H1 (cell line): Measurements from ENCODE around the gene KRTAP10-3. TPM values are rescaled to one million over a fixed set of nuclear protein-coding genes. Genes with fewer than 3 reads are reported as not detected.

Experiments used
- CTCF ChIA-PET: fragments of 300-600 bp; sonication (Branson Sonifier 250); formaldehyde crosslinking; loops from one replicate; lab custom pipeline; 2021; ENCODE audit not compliant: partially characterized antibody; lab: Charles Lee
- POLR2A ChIA-PET: fragments of 300-600 bp; sonication (Branson Sonifier 250); formaldehyde crosslinking; loops from one replicate; lab custom pipeline; 2021; ENCODE audit warnings: inconsistent platforms; ENCODE audit not compliant: partially characterized antibody; lab: Charles Lee
- DNase-seq, 2 experiments: peaks; one replicate each; pipeline versions ENCODE4 v3.0.0 to v3.0.0-alpha.2; 2010 to 2022; ENCODE audit warnings: low spot score in 2 of 2, low read depth in 1 of 2, mixed read lengths in 1 of 2
- FAIRE-seq: peaks from 2 replicates; lab custom pipeline; 2011; peaks lifted over from hg19 to GRCh38; lab: Jason Lieb, UNC
- H2AFZ ChIP-seq: 2 replicates; pipeline ENCODE4 v1.8.1; 2012; ENCODE audit warnings: low read length, inconsistent platforms
- H2AK5ac ChIP-seq: 2 replicates; pipeline ENCODE4 v1.6.1; 2013; ENCODE audit warnings: low read depth, low read length
- H2BK120ac ChIP-seq: replicated peaks from 2 replicates; pipeline ENCODE3; 2013; ENCODE audit warnings: low read depth, low read length, inconsistent platforms
- H2BK12ac ChIP-seq: 2 replicates; pipeline ENCODE4 v1.6.1; 2013; ENCODE audit warnings: low read depth, low read length
- H2BK15ac ChIP-seq: 2 replicates; pipeline ENCODE4 v1.6.1; 2013; ENCODE audit warnings: low read length
- H2BK20ac ChIP-seq: 2 replicates; pipeline ENCODE4 v1.6.1; 2013; ENCODE audit warnings: low read length
- H2BK5ac ChIP-seq: 2 replicates; pipeline ENCODE4 v1.6.1; 2013; ENCODE audit warnings: low read depth, low read length
- H3K14ac ChIP-seq: 2 replicates; pipeline ENCODE4 v1.6.1; 2013; ENCODE audit warnings: inconsistent platforms; ENCODE audit not compliant: insufficient read length
- H3K18ac ChIP-seq: 2 replicates; pipeline ENCODE4 v1.6.1; 2013; ENCODE audit warnings: low read length; ENCODE audit errors: extremely low read depth
- H3K23ac ChIP-seq: 2 replicates; pipeline ENCODE4 v1.6.1; 2013; ENCODE audit warnings: inconsistent platforms; ENCODE audit not compliant: insufficient read length
- H3K23me2 ChIP-seq: 2 replicates; pipeline ENCODE4 v1.6.1; 2013; ENCODE audit warnings: low read depth, low read length
- H3K27ac ChIP-seq: 2 replicates; pipeline ENCODE4 v1.6.1; 2011; ENCODE audit warnings: low read depth, low read length, inconsistent platforms
- H3K27me3 ChIP-seq, 4 experiments: replicated peaks in 1 of 4; 1 replicate in 1 of 4; 2 replicates in 3 of 4; pipeline versions ENCODE4 v1.6.1 to v1.8.1; 2011 to 2013; ENCODE audit warnings: low read length in 3 of 4, mild to moderate bottlenecking in 3 of 4, inconsistent platforms in 2 of 4, mixed read lengths in 2 of 4, moderate library complexity in 1 of 4; ENCODE audit not compliant: control insufficient read depth in 3 of 4, insufficient read depth in 3 of 4; ENCODE audit errors: extremely low read depth in 1 of 4
- H3K36me3 ChIP-seq, 4 experiments: 2 replicates each; pipeline versions ENCODE4 v1.6.1 to v1.8.1; 2011 to 2013; ENCODE audit warnings: mild to moderate bottlenecking in 4 of 4, low read length in 3 of 4, moderate library complexity in 2 of 4, control low read depth in 1 of 4, inconsistent platforms in 1 of 4; ENCODE audit not compliant: insufficient read depth in 4 of 4, control insufficient read depth in 2 of 4
- H3K4ac ChIP-seq: replicated peaks from 2 replicates; pipeline ENCODE3; 2013; ENCODE audit warnings: low read length, low read depth, mixed read lengths, inconsistent platforms; ENCODE audit not compliant: insufficient read length
- H3K4me1 ChIP-seq, 4 experiments: replicated peaks in 1 of 4; 1 replicate in 1 of 4; 2 replicates in 3 of 4; pipeline versions ENCODE4 v1.6.1 to v1.8.1; 2011 to 2013; ENCODE audit warnings: low read length in 3 of 4, inconsistent platforms in 2 of 4, mixed read lengths in 1 of 4; ENCODE audit not compliant: insufficient read depth in 4 of 4, control insufficient read depth in 3 of 4
- H3K4me2 ChIP-seq, 2 experiments: 2 replicates each; pipeline versions ENCODE4 v1.6.1 to v1.8.1; 2011 to 2013; ENCODE audit warnings: low read depth in 2 of 2, low read length in 2 of 2, control low read depth in 1 of 2, inconsistent platforms in 1 of 2, mild to moderate bottlenecking in 1 of 2; ENCODE audit not compliant: insufficient read depth in 1 of 2
- H3K4me3 ChIP-seq, 4 experiments: fragments of 200-600, 300-600 bp in 1 of 4; sonication (generic), shearing (Covaris generic), sonication (Bioruptor Twin) in 1 of 4; 2 replicates each; pipeline versions ENCODE4 v1.5.1 to v1.8.1; 2011 to 2016; ENCODE audit warnings: low read length in 4 of 4, low read depth in 3 of 4, control low read depth in 2 of 4, inconsistent platforms in 2 of 4, mild to moderate bottlenecking in 2 of 4, mixed read lengths in 1 of 4, moderate library complexity in 1 of 4; ENCODE audit not compliant: insufficient read depth in 2 of 4; ENCODE audit errors: extremely low read depth in 1 of 4
- H3K56ac ChIP-seq: replicated peaks from 2 replicates; pipeline ENCODE3; 2013; ENCODE audit warnings: low read depth, mild to moderate bottlenecking, mixed read lengths, low read length, inconsistent platforms; ENCODE audit not compliant: insufficient read length
- H3K79me1 ChIP-seq: 2 replicates; pipeline ENCODE4 v1.6.1; 2013; ENCODE audit warnings: low read depth, low read length, control low read depth
- H3K79me2 ChIP-seq, 2 experiments: 2 replicates each; pipeline versions ENCODE4 v1.6.1 to v1.8.1; 2012 to 2013; ENCODE audit warnings: low read length in 2 of 2, mild to moderate bottlenecking in 2 of 2, inconsistent platforms in 1 of 2; ENCODE audit not compliant: insufficient read depth in 2 of 2, control insufficient read depth in 1 of 2
- H3K9ac ChIP-seq, 4 experiments: replicated peaks in 1 of 4; 1 replicate in 1 of 4; 2 replicates in 3 of 4; pipeline versions ENCODE4 v1.6.1 to v1.8.1; 2011 to 2013; ENCODE audit warnings: low read depth in 3 of 4, low read length in 3 of 4, control low read depth in 2 of 4, mild to moderate bottlenecking in 2 of 4, moderate library complexity in 2 of 4, inconsistent platforms in 1 of 4; ENCODE audit errors: extremely low read depth in 1 of 4
- H3K9me3 ChIP-seq, 2 experiments: 2 replicates each; pipeline versions ENCODE4 v1.6.1 to v1.8.1; 2012 to 2013; ENCODE audit warnings: mild to moderate bottlenecking in 2 of 2, moderate library complexity in 2 of 2, control low read depth in 1 of 2, inconsistent platforms in 1 of 2, low read depth in 1 of 2, low read length in 1 of 2, mixed read lengths in 1 of 2; ENCODE audit not compliant: insufficient read depth in 2 of 2
- H4K20me1 ChIP-seq, 2 experiments: replicated peaks in 1 of 2; 2 replicates each; pipeline versions ENCODE3 to v1.8.1; 2011 to 2013; ENCODE audit warnings: inconsistent platforms in 2 of 2, low read length in 2 of 2, mild to moderate bottlenecking in 1 of 2; ENCODE audit not compliant: insufficient read depth in 2 of 2, control insufficient read depth in 1 of 2
- H4K5ac ChIP-seq: 2 replicates; pipeline ENCODE4 v1.6.1; 2013; ENCODE audit warnings: low read length, low read depth, mixed read lengths, inconsistent platforms; ENCODE audit not compliant: insufficient read length
- H4K8ac ChIP-seq: 2 replicates; pipeline ENCODE4 v1.8.0; 2013; ENCODE audit warnings: mild to moderate bottlenecking, moderate library complexity, low read length, inconsistent platforms; ENCODE audit not compliant: insufficient read depth; ENCODE audit errors: extremely low read depth
- H4K91ac ChIP-seq: replicated peaks from 2 replicates; pipeline ENCODE3; 2013; ENCODE audit warnings: low read length, mixed read lengths, inconsistent platforms; ENCODE audit not compliant: insufficient read length
- ATF3 ChIP-seq: IDR thresholded peaks from 2 replicates; pipeline ENCODE4 v1.6.1; 2011; ENCODE audit warnings: low read depth, mild to moderate bottlenecking, low read length; ENCODE audit not compliant: insufficient read depth
- CHD1 ChIP-seq: IDR thresholded peaks from 2 replicates; pipeline ENCODE4 v1.6.1; 2012; ENCODE audit warnings: low read depth, low read length, improper control_type of control experiment
- FOSL1 ChIP-seq: IDR thresholded peaks from 2 replicates; pipeline ENCODE4 v1.6.1; 2011; ENCODE audit warnings: mild to moderate bottlenecking, low read depth, low read length, moderate library complexity; ENCODE audit not compliant: insufficient read depth
- KDM5A ChIP-seq: fragments of 200-600 bp; IDR thresholded peaks from 2 replicates; pipeline ENCODE4 v1.7.1; 2012; ENCODE audit warnings: mild to moderate bottlenecking, low read length, inconsistent platforms, mixed read lengths
- NANOG ChIP-seq: IDR thresholded peaks from 2 replicates; pipeline ENCODE4 v1.6.1; 2011; ENCODE audit warnings: low read length, low read depth, mild to moderate bottlenecking, inconsistent platforms; ENCODE audit not compliant: insufficient read depth, poor library complexity, severe bottlenecking
- POLR2A ChIP-seq, 2 experiments: IDR thresholded peaks; 1 replicate in 1 of 2; 2 replicates in 1 of 2; pipeline ENCODE4 v1.6.1; 2011; ENCODE audit warnings: low read depth in 2 of 2, low read length in 2 of 2, mild to moderate bottlenecking in 2 of 2; ENCODE audit errors: control extremely low read depth in 1 of 2
- POLR2AphosphoS5 ChIP-seq: IDR thresholded peaks from 2 replicates; pipeline ENCODE4 v1.6.1; 2011; ENCODE audit warnings: low read depth, low read length
- SP1 ChIP-seq: IDR thresholded peaks from 2 replicates; pipeline ENCODE4 v1.6.1; 2011; ENCODE audit warnings: low read depth, low read length
- TAF1 ChIP-seq: IDR thresholded peaks from 2 replicates; pipeline ENCODE4 v1.6.1; 2011; ENCODE audit warnings: mild to moderate bottlenecking, low read depth, low read length
- YY1 ChIP-seq: IDR thresholded peaks from 2 replicates; pipeline ENCODE4 v1.6.1; 2011; ENCODE audit warnings: low read depth, mild to moderate bottlenecking, low read length
- WGBS, 2 experiments: shearing (Covaris generic) in 1 of 2; methylation state at CpG; one replicate each; pipeline versions ENCODE4 v1.1.6 to v1.1.7; 2013 to 2015; ENCODE audit warnings: low lambda C conversion rate in 2 of 2, mixed read lengths in 2 of 2, inconsistent platforms in 1 of 2, low coverage in 1 of 2, missing lambda C conversion rate in 1 of 2; ENCODE audit not compliant: insufficient replicate concordance in 2 of 2, insufficient coverage in 1 of 2, insufficient read length in 1 of 2; ENCODE audit errors: extremely low coverage in 1 of 2, missing lambda C conversion rate in 1 of 2; 5-methylcytosine and 5-hydroxymethylcytosine counted together
- polyA plus RNA-seq, 7 experiments: library from polyadenylated mRNA; depleted of rRNA in 3 of 7; stranded (reverse) in 5 of 7; unstranded in 2 of 7; fragments of >200 nt in 5 of 7; fragments of 200-250 nt in 2 of 7; gene quantifications; 1 replicate in 5 of 7; 2 replicates in 1 of 7; 4 replicates in 1 of 7; pipeline versions ENCODE4 v1.2.1 to v1.2.3, GENCODE V29; 2011 to 2013; ENCODE audit warnings: missing spikeins in 2 of 7, mixed read lengths in 2 of 7
- total RNA-seq: library from RNA; stranded (reverse); fragmentation: NEBNext Ultra II Directional; extraction: Animal tissue kit (Norgen Biotek cat#: 25700); gene quantifications from 2 replicates; pipeline ENCODE4 v1.2.1, GENCODE V29; 2021

Gene KRTAP10-3
- total and polyA plus RNA-seq, 2 of the 8 experiments (the other 6 are each of a cell fraction or from before 2014, with no cell fraction given) = not detected

DNA sequence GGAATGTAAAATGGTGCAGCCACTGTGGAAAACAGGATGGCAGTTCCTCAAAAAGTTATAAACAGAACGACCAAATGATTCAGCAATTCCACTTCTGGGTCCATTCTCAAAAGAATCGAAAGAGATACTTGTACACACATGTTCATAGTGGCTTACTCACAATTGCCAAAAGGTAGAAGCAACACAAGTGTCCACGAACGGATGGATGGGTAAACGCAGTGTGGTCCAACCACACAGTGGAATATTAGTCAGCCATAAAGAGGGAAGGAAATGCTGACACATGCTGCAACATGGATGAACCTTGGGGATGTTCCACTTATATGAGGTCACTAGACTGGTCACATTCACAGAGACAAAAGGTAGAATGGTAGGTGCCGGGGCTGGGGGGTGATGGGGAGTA lies 23.9 kb downstream of the KRTAP10-3 start:
- DNase-seq = no peak
- CTCF ChIA-PET = no interaction called here

More for the DNA sequence above, 23.9 kb downstream of the KRTAP10-3 start:
- Histone ChIP-seq H3K56ac (no peak overlapping the region), H3K4me1 (peaks cover 0 to 3% (median 0%) of the 10 kb centered on the region in 4 experiments; a peak in 1 of 7 replicates), H3K27ac (no peak overlapping the region), H2AFZ (no peak overlapping the region), H4K20me1 (peaks cover 0 to 2% of the 10 kb centered on the region in 2 experiments), H3K36me3 (no peaks in the 10 kb centered on the region), H3K4me3 (no peak overlapping the region), H3K79me1 (no peaks in the 10 kb centered on the region), H3K27me3 (no peaks in the 10 kb centered on the region), H4K91ac (no peak overlapping the region), H3K4me2 (no peak overlapping the region), H2BK20ac (no peak overlapping the region), H4K8ac (no peak overlapping the region), H2BK12ac (no peak overlapping the region), H2AK5ac (no peak overlapping the region), H3K4ac (no peak overlapping the region), H2BK120ac (no peak overlapping the region), H3K79me2 (no peaks in the 10 kb centered on the region), H3K14ac (no peak overlapping the region), H3K18ac (no peak overlapping the region), H2BK15ac (no peak overlapping the region), H3K9ac (no peak overlapping the region), H4K5ac (no peak overlapping the region), H2BK5ac (no peak overlapping the region), H3K23ac (no peak overlapping the region), H3K9me3 (no peaks in the 10 kb centered on the region), H3K23me2 (peaks cover 4% of the 10 kb centered on the region; the same call in 1 of the 2 replicates)
- TF ChIP-seq FOSL1 (no peak), KDM5A (no peak), ATF3 (no peak), YY1 (no peak), NANOG (no peak), POLR2A (IDR thresholded peaks at IDR 0.05; ENCODE audit: control extremely low read depth in 1 of 2, low read depth in 2 of 2, low read length in 2 of 2) (no peak), CHD1 (no peak), POLR2AphosphoS5 (no peak), SP1 (no peak), TAF1 (no peak)
- WGBS, 2 experiments = 88% methylated on average over 6 of the region's 6 CpGs; no CpG with 5 or more reads in 1 of the 2 experiments
- no peak for FAIRE-seq
- POLR2A ChIA-PET = no interaction called here
